Mammary epithelial cell (primary cell): Measurements from ENCODE around the gene MAGEA2B.
"Not testable (repeated sequence)": the region's sequence is repeated elsewhere in the genome, so short reads cannot be mapped to it uniquely, and the experiment has no call there.

Experiments used
- EZH2 ChIP-seq: IDR thresholded peaks from 2 replicates; pipeline ENCODE4 v1.6.1; 2012; ENCODE audit warnings: low read length, inconsistent platforms, borderline replicate concordance
- TF ChIP-seq, protein P1 (sequence below), 2 donors: IDR thresholded peaks in 1 of 2; conservative IDR thresholded peaks in 1 of 2; 2 replicates each; pipeline ENCODE4 v1.5.1; 2011 to 2012; ENCODE audit warnings: inconsistent platforms in 2 of 2, low read length in 2 of 2, mild to moderate bottlenecking in 2 of 2, control low read depth in 1 of 2, low read depth in 1 of 2; ENCODE audit not compliant: insufficient read depth in 1 of 2; ENCODE audit errors: extremely low read depth in 1 of 2

GRCh38 chrX:152674652-152675051 is 39.8 kb upstream of the MAGEA2B start:
- TF ChIP-seq, protein P1, sequence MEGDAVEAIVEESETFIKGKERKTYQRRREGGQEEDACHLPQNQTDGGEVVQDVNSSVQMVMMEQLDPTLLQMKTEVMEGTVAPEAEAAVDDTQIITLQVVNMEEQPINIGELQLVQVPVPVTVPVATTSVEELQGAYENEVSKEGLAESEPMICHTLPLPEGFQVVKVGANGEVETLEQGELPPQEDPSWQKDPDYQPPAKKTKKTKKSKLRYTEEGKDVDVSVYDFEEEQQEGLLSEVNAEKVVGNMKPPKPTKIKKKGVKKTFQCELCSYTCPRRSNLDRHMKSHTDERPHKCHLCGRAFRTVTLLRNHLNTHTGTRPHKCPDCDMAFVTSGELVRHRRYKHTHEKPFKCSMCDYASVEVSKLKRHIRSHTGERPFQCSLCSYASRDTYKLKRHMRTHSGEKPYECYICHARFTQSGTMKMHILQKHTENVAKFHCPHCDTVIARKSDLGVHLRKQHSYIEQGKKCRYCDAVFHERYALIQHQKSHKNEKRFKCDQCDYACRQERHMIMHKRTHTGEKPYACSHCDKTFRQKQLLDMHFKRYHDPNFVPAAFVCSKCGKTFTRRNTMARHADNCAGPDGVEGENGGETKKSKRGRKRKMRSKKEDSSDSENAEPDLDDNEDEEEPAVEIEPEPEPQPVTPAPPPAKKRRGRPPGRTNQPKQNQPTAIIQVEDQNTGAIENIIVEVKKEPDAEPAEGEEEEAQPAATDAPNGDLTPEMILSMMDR (conservative IDR thresholded peaks at IDR 0.05 in 1 of 2, IDR thresholded peaks at IDR 0.05 in 1 of 2; ENCODE audit: extremely low read depth in 1 of 2, insufficient read depth in 1 of 2, low read depth in 1 of 2, low read length in 2 of 2), result not testable (repeated sequence)
- TF ChIP-seq EZH2, result not testable (repeated sequence)
